H9 (cell line): ENCODE results near the gene ARSJ. TPM values are rescaled to one million over a fixed set of nuclear protein-coding genes. Genes with fewer than 3 reads are reported as not detected.

Experiments
- DNase-seq: peaks from one replicate; pipeline ENCODE4 v3.0.0-alpha.2; 2017
- H2AFZ ChIP-seq: one replicate; pipeline ENCODE4 v1.6.1; 2013; ENCODE audit warnings: mild to moderate bottlenecking, low read length, control low read depth, moderate library complexity
- H2AK5ac ChIP-seq: 2 replicates; pipeline ENCODE4 v1.6.1; 2013; ENCODE audit warnings: low read length, control low read depth, mixed read lengths; ENCODE audit not compliant: insufficient read length
- H2BK120ac ChIP-seq: one replicate; pipeline ENCODE4 v1.6.1; 2013; ENCODE audit warnings: low read depth, mild to moderate bottlenecking, low read length, control low read depth, inconsistent platforms; ENCODE audit not compliant: poor library complexity, severe bottlenecking
- H2BK12ac ChIP-seq: 2 replicates; pipeline ENCODE4 v1.6.1; 2013; ENCODE audit warnings: low read length, control low read depth, mixed read lengths, low read depth; ENCODE audit not compliant: insufficient read length
- H2BK15ac ChIP-seq: 2 replicates; pipeline ENCODE4 v1.6.1; 2013; ENCODE audit warnings: low read depth, low read length, control low read depth
- H2BK20ac ChIP-seq: one replicate; pipeline ENCODE4 v1.6.1; 2013; ENCODE audit warnings: low read depth, mild to moderate bottlenecking, low read length, control low read depth, inconsistent platforms; ENCODE audit not compliant: poor library complexity, severe bottlenecking
- H2BK5ac ChIP-seq: 2 replicates; pipeline ENCODE4 v1.6.1; 2013; ENCODE audit warnings: low read length, control low read depth, mixed read lengths; ENCODE audit not compliant: insufficient read length
- H3K14ac ChIP-seq: 2 replicates; pipeline ENCODE4 v1.6.1; 2013; ENCODE audit warnings: low read length, control low read depth; ENCODE audit not compliant: insufficient read depth
- H3K18ac ChIP-seq: 2 replicates; pipeline ENCODE4 v1.6.1; 2013; ENCODE audit warnings: low read depth, mild to moderate bottlenecking, mixed read lengths, low read length, control low read depth; ENCODE audit not compliant: insufficient read length
- H3K23ac ChIP-seq: 2 replicates; pipeline ENCODE4 v1.6.1; 2013; ENCODE audit warnings: low read length, control low read depth, mixed read lengths, low read depth; ENCODE audit not compliant: insufficient read length
- H3K23me2 ChIP-seq: 2 replicates; pipeline ENCODE4 v1.6.1; 2013; ENCODE audit warnings: low read depth, mild to moderate bottlenecking, mixed read lengths, low read length, control low read depth; ENCODE audit not compliant: insufficient read length, poor library complexity, severe bottlenecking
- H3K27ac ChIP-seq: 2 replicates; pipeline ENCODE4 v1.5.1; 2013; ENCODE audit warnings: low read length, control low read depth, mixed read lengths, low read depth; ENCODE audit not compliant: insufficient read length
- H3K27me3 ChIP-seq: 2 replicates; pipeline ENCODE4 v1.6.1; 2013; ENCODE audit warnings: low read length, control low read depth, inconsistent platforms; ENCODE audit not compliant: insufficient read depth
- H3K4ac ChIP-seq: 2 replicates; pipeline ENCODE4 v1.6.1; 2013; ENCODE audit warnings: low read depth, mild to moderate bottlenecking, control low read depth, inconsistent platforms, low read length, moderate library complexity
- H3K4me1 ChIP-seq: 2 replicates; pipeline ENCODE4 v1.6.1; 2013; ENCODE audit warnings: low read length, control low read depth, inconsistent platforms; ENCODE audit not compliant: insufficient read depth
- H3K4me2 ChIP-seq: 2 replicates; pipeline ENCODE4 v1.6.1; 2013; ENCODE audit warnings: low read length, control low read depth, mixed read lengths; ENCODE audit not compliant: insufficient read length, insufficient read depth
- H3K56ac ChIP-seq: 2 replicates; pipeline ENCODE4 v1.6.1; 2013; ENCODE audit warnings: low read depth, mild to moderate bottlenecking, mixed read lengths, low read length, control low read depth; ENCODE audit not compliant: insufficient read length
- H3K79me1 ChIP-seq: 2 replicates; pipeline ENCODE4 v1.6.1; 2013; ENCODE audit warnings: low read depth, mild to moderate bottlenecking, moderate library complexity, low read length, control low read depth, inconsistent platforms; ENCODE audit not compliant: insufficient read depth, poor library complexity, severe bottlenecking
- H3K79me2 ChIP-seq: 2 replicates; pipeline ENCODE4 v1.6.1; 2013; ENCODE audit warnings: low read length, control low read depth, inconsistent platforms; ENCODE audit not compliant: insufficient read depth
- H3K9ac ChIP-seq: 2 replicates; pipeline ENCODE4 v1.6.1; 2013; ENCODE audit warnings: low read length, control low read depth, mixed read lengths; ENCODE audit not compliant: insufficient read length; ENCODE audit errors: extremely low read depth
- H3K9me3 ChIP-seq: one replicate; pipeline ENCODE4 v1.6.1; 2013; ENCODE audit warnings: low read depth, low read length, inconsistent platforms; ENCODE audit not compliant: control insufficient read depth
- H3T11ph ChIP-seq: one replicate; pipeline ENCODE4 v1.6.1; 2013; ENCODE audit warnings: mild to moderate bottlenecking, low read length, control low read depth, inconsistent platforms
- H4K20me1 ChIP-seq: one replicate; pipeline ENCODE4 v1.6.1; 2013; ENCODE audit not compliant: control insufficient read depth, insufficient read length, insufficient read depth
- H4K5ac ChIP-seq: 2 replicates; pipeline ENCODE4 v1.6.1; 2013; ENCODE audit warnings: low read depth, mild to moderate bottlenecking, mixed read lengths, low read length, control low read depth; ENCODE audit not compliant: insufficient read length
- H4K8ac ChIP-seq: replicated peaks from 2 replicates; pipeline ENCODE4 v1.6.1; 2013; ENCODE audit warnings: low read length, control low read depth, mixed read lengths, low read depth; ENCODE audit not compliant: insufficient read length
- H4K91ac ChIP-seq: 2 replicates; pipeline ENCODE4 v1.6.1; 2013; ENCODE audit warnings: low read depth, mild to moderate bottlenecking, moderate library complexity, mixed read lengths, low read length, control low read depth; ENCODE audit not compliant: insufficient read length
- H3K27ac Mint-ChIP-seq, 3 experiments: 2 replicates in 2 of 3; 3 replicates in 1 of 3; pipeline ENCODE4 v1.8.0; 2020 to 2021; ENCODE audit warnings: mixed read lengths in 3 of 3, mild to moderate bottlenecking in 1 of 3, moderate library complexity in 1 of 3
- H3K27me3 Mint-ChIP-seq: 2 replicates; pipeline ENCODE4 v1.8.0; 2021; ENCODE audit warnings: low read depth, mild to moderate bottlenecking, moderate library complexity, mixed read lengths
- H3K36me3 Mint-ChIP-seq, 3 experiments: 2 replicates in 2 of 3; 3 replicates in 1 of 3; pipeline ENCODE4 v1.8.0; 2020 to 2021; ENCODE audit warnings: low read depth in 3 of 3, mixed read lengths in 3 of 3; ENCODE audit not compliant: insufficient read depth in 1 of 3
- H3K4me1 Mint-ChIP-seq, 2 experiments: 2 replicates each; pipeline ENCODE4 v1.8.0; 2020; ENCODE audit warnings: mixed read lengths in 2 of 2
- H3K4me3 Mint-ChIP-seq, 2 experiments: 2 replicates in 1 of 2; 3 replicates in 1 of 2; pipeline ENCODE4 v1.8.0; 2020 to 2021; ENCODE audit warnings: mild to moderate bottlenecking in 2 of 2, mixed read lengths in 2 of 2, moderate library complexity in 1 of 2
- H3K9me3 Mint-ChIP-seq, 2 experiments: 2 replicates in 1 of 2; 3 replicates in 1 of 2; pipeline ENCODE4 v1.8.0; 2020; ENCODE audit warnings: mild to moderate bottlenecking in 2 of 2, mixed read lengths in 2 of 2, moderate library complexity in 1 of 2
- total RNA-seq: library from RNA; stranded (reverse); gene quantifications from 2 replicates; pipeline ENCODE4 v1.2.1, GENCODE V29; 2021
- TF ChIP-seq, protein P1 (sequence below): fragments of 200-600 bp; sonication (generic); conservative IDR thresholded peaks from 3 replicates; pipeline ENCODE4 v1.8.0; 2021; ENCODE audit warnings: antibody characterized with exemption, mild to moderate bottlenecking

Gene ARSJ
- total RNA-seq, 1 experiment from 2014 or later = 1.1 TPM

DNA sequence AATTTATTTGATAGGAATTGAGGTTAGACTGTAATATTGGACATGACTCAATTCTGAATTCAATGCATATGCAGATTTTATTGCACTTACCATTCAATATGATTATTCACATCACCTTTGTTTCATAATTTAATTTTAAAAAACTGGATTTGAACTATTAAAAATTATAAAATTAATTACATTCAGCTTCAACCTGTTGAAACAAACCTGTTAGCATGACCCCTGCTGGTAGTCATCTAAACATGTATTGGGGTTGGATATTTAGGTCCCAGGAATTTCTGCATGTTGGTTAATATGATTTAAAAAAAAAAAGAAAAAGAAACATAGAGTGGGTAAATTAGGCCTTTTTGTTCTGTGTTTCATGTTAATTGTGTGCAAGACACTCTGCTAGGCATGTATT lies 85.9 kb downstream of the ARSJ start:
- no peak overlapping the region for H3K27ac ChIP-seq
- Mint-ChIP-seq H3K27ac (no peak overlapping the region), H3K4me3 (no peak overlapping the region), H3K27me3 (no peaks in the 10 kb centered on the region), H3K9me3 (peaks cover 0 to 8% of the 10 kb centered on the region in 2 experiments; a peak in 1 of 5 replicates), H3K4me1 (peaks cover 0 to 4% of the 10 kb centered on the region in 2 experiments; a peak in 1 of 4 replicates), H3K36me3 (no peaks in the 10 kb centered on the region)
- H2BK12ac ChIP-seq = no peak overlapping the region
- H3K14ac ChIP-seq = no peak overlapping the region
- no peak overlapping the region for H2BK5ac ChIP-seq
- H3K4me1 ChIP-seq = no peaks in the 10 kb centered on the region
- no peak overlapping the region for H3K23ac ChIP-seq
- H4K91ac ChIP-seq = no peak overlapping the region
- no peak overlapping the region for H3K9ac ChIP-seq
- H4K8ac ChIP-seq = no peak overlapping the region
- no peak overlapping the region for H3K4ac ChIP-seq
- H3K79me1 ChIP-seq = no peaks in the 10 kb centered on the region
- H2BK15ac ChIP-seq = no peak overlapping the region
- H3K18ac ChIP-seq = no peak overlapping the region
- H3K4me2 ChIP-seq = no peak overlapping the region
- no peaks in the 10 kb centered on the region for H4K20me1 ChIP-seq
- no peak overlapping the region for H3K56ac ChIP-seq
- no peaks in the 10 kb centered on the region for H3K27me3 ChIP-seq
- H3K9me3 ChIP-seq = no peaks in the 10 kb centered on the region
- no peak overlapping the region for H2BK20ac ChIP-seq
- no peak overlapping the region for H2BK120ac ChIP-seq
- TF ChIP-seq, protein P1, sequence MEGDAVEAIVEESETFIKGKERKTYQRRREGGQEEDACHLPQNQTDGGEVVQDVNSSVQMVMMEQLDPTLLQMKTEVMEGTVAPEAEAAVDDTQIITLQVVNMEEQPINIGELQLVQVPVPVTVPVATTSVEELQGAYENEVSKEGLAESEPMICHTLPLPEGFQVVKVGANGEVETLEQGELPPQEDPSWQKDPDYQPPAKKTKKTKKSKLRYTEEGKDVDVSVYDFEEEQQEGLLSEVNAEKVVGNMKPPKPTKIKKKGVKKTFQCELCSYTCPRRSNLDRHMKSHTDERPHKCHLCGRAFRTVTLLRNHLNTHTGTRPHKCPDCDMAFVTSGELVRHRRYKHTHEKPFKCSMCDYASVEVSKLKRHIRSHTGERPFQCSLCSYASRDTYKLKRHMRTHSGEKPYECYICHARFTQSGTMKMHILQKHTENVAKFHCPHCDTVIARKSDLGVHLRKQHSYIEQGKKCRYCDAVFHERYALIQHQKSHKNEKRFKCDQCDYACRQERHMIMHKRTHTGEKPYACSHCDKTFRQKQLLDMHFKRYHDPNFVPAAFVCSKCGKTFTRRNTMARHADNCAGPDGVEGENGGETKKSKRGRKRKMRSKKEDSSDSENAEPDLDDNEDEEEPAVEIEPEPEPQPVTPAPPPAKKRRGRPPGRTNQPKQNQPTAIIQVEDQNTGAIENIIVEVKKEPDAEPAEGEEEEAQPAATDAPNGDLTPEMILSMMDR = peak; percentile 47; the same call in 2 of the 3 replicates
- H2AFZ ChIP-seq = no peak overlapping the region
- H2AK5ac ChIP-seq = no peak overlapping the region
- H3K79me2 ChIP-seq = no peaks in the 10 kb centered on the region
- no peaks in the 10 kb centered on the region for H3K23me2 ChIP-seq
- DNase-seq = no peak
- H3T11ph ChIP-seq = no peak overlapping the region
- no peak overlapping the region for H4K5ac ChIP-seq
